Endothelial cell of umbilical vein (primary cell): ENCODE data around the gene RNF144B.

ENCODE experiments used
- EZH2 ChIP-seq: IDR thresholded peaks from 2 replicates; pipeline ENCODE4 v1.6.1; 2012; ENCODE audit warnings: borderline replicate concordance, low read depth, mild to moderate bottlenecking, moderate library complexity, low read length, inconsistent platforms; ENCODE audit not compliant: severe bottlenecking
- POLR2A ChIP-seq: IDR thresholded peaks from 2 replicates; pipeline ENCODE4 v1.6.1; 2012; ENCODE audit warnings: low read depth, mild to moderate bottlenecking, control low read depth, low read length
- POLR2AphosphoS5 ChIP-seq: IDR thresholded peaks from 2 replicates; pipeline ENCODE4 v1.6.1; 2012; ENCODE audit warnings: low read depth, mild to moderate bottlenecking, control low read depth, low read length, moderate library complexity; ENCODE audit not compliant: insufficient read depth
- TF ChIP-seq, protein P1 (sequence below), 2 donors: IDR thresholded peaks; 1 replicate in 1 of 2; 2 replicates in 1 of 2; pipeline ENCODE4 v1.5.1; 2011; ENCODE audit warnings: low read length in 2 of 2, mild to moderate bottlenecking in 2 of 2, moderate library complexity in 2 of 2, control low read depth in 1 of 2, inconsistent platforms in 1 of 2, low read depth in 1 of 2; ENCODE audit not compliant: insufficient read depth in 1 of 2; ENCODE audit errors: extremely low read depth in 1 of 2
- TF ChIP-seq, protein P2 (sequence below): IDR thresholded peaks from 2 replicates; pipeline ENCODE4 v1.6.1; 2011; ENCODE audit not compliant: insufficient read depth, insufficient read length

DNA sequence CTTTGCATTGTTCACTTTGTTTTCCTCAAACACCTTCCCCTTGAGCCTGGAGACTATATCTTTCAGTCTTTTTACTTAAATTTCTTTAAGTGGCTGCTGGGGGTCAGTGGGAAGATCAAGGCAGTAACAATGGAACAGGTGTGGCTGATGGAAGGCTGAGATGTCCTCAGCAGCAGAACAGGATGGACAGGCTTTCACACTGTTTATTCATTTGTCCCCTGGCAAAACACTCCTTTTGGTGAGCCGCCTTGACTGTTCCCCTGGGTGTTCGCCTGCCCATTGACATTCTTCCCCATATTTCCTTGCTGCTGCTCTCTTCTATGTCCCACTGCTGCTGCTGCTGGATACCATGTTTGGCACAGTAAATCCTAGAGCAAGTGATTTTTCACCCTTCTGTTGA is 38.1 kb downstream of the RNF144B start:
- TF ChIP-seq EZH2: no peak
- no peak for TF ChIP-seq POLR2AphosphoS5
- TF ChIP-seq, protein P1, sequence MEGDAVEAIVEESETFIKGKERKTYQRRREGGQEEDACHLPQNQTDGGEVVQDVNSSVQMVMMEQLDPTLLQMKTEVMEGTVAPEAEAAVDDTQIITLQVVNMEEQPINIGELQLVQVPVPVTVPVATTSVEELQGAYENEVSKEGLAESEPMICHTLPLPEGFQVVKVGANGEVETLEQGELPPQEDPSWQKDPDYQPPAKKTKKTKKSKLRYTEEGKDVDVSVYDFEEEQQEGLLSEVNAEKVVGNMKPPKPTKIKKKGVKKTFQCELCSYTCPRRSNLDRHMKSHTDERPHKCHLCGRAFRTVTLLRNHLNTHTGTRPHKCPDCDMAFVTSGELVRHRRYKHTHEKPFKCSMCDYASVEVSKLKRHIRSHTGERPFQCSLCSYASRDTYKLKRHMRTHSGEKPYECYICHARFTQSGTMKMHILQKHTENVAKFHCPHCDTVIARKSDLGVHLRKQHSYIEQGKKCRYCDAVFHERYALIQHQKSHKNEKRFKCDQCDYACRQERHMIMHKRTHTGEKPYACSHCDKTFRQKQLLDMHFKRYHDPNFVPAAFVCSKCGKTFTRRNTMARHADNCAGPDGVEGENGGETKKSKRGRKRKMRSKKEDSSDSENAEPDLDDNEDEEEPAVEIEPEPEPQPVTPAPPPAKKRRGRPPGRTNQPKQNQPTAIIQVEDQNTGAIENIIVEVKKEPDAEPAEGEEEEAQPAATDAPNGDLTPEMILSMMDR (IDR thresholded peaks at IDR 0.05; ENCODE audit: extremely low read depth in 1 of 2, insufficient read depth in 1 of 2, low read depth in 1 of 2, low read length in 2 of 2): no peak
- TF ChIP-seq POLR2A: no peak
- TF ChIP-seq, protein P2, sequence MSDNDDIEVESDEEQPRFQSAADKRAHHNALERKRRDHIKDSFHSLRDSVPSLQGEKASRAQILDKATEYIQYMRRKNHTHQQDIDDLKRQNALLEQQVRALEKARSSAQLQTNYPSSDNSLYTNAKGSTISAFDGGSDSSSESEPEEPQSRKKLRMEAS: no peak
